ENCODE measurements around the gene NTNG2.

Gene NTNG2

GRCh38 chr9:132211570-132211969 lies 49.7 kb downstream of the NTNG2 start:
- no peak overlapping the region for H3K4me3 ChIP-seq (ENCODE audit: low read length)
- no peak for TF ChIP-seq ZNF274 (IDR thresholded peaks at IDR 0.05; ENCODE audit: low read depth, low read length)

GRCh38 chr9:132214027-132214622 lies 52.3 kb downstream of the NTNG2 start:
- no peak overlapping the region for H3K4me3 ChIP-seq (ENCODE audit: low read length)
- no peak for TF ChIP-seq ZNF274 (IDR thresholded peaks at IDR 0.05; ENCODE audit: low read depth, low read length)

- no peak for TF ChIP-seq ZNF274 (IDR thresholded peaks at IDR 0.05; ENCODE audit: low read depth, low read length)
- no peak overlapping the region for H3K4me3 ChIP-seq (ENCODE audit: low read length)
Measured at GRCh38 chr9:132216861-132217619, 55.2 kb downstream of the NTNG2 start.

GRCh38 chr9:132218208-132218607 lies 56.4 kb downstream of the NTNG2 start:
- no peak for TF ChIP-seq ZNF274 (IDR thresholded peaks at IDR 0.05; ENCODE audit: low read depth, low read length)
- no peak overlapping the region for H3K4me3 ChIP-seq (ENCODE audit: low read length)

GRCh38 chr9:132221941-132222340 lies 60.1 kb downstream of the NTNG2 start:
- no peak for TF ChIP-seq ZNF274 (IDR thresholded peaks at IDR 0.05; ENCODE audit: low read depth, low read length)
- H3K4me3 ChIP-seq (ENCODE audit: low read length), result no peak overlapping the region

GRCh38 chr9:132224645-132225044 lies 62.8 kb downstream of the NTNG2 start:
- no peak for TF ChIP-seq ZNF274 (IDR thresholded peaks at IDR 0.05; ENCODE audit: low read depth, low read length)
- no peak overlapping the region for H3K4me3 ChIP-seq (ENCODE audit: low read length)

- no peak for TF ChIP-seq ZNF274 (IDR thresholded peaks at IDR 0.05; ENCODE audit: low read depth, low read length)
Measured at GRCh38 chr9:132226571-132227430, 64.9 kb downstream of the NTNG2 start.

GRCh38 chr9:132228062-132228461 lies 66.2 kb downstream of the NTNG2 start:
- H3K4me3 ChIP-seq (ENCODE audit: low read length), result no peak overlapping the region
- TF ChIP-seq ZNF274 (IDR thresholded peaks at IDR 0.05; ENCODE audit: low read depth, low read length), result no peak

More at GRCh38 chr9:132226571-132227430, 64.9 kb downstream of the NTNG2 start:
- H3K4me3 ChIP-seq (ENCODE audit: low read length), result no peak overlapping the region

GRCh38 chr9:132230605-132231004 lies 68.7 kb downstream of the NTNG2 start:
- TF ChIP-seq ZNF274 (IDR thresholded peaks at IDR 0.05; ENCODE audit: low read depth, low read length), result no peak
- H3K4me3 ChIP-seq (ENCODE audit: low read length), result no peak overlapping the region

GRCh38 chr9:132231019-132231701 lies 69.3 kb downstream of the NTNG2 start:
- no peak for TF ChIP-seq ZNF274 (IDR thresholded peaks at IDR 0.05; ENCODE audit: low read depth, low read length)

GRCh38 chr9:132232522-132232921 lies 70.7 kb downstream of the NTNG2 start:
- no peak overlapping the region for H3K4me3 ChIP-seq (ENCODE audit: low read length)
- TF ChIP-seq ZNF274 (IDR thresholded peaks at IDR 0.05; ENCODE audit: low read depth, low read length), result no peak

More at GRCh38 chr9:132231019-132231701, 69.3 kb downstream of the NTNG2 start:
- no peak overlapping the region for H3K4me3 ChIP-seq (ENCODE audit: low read length)

GRCh38 chr9:132233138-132233537 lies 71.3 kb downstream of the NTNG2 start:
- H3K4me3 ChIP-seq (ENCODE audit: low read length), result no peak overlapping the region
- no peak for TF ChIP-seq ZNF274 (IDR thresholded peaks at IDR 0.05; ENCODE audit: low read depth, low read length)

- TF ChIP-seq ZNF274 (IDR thresholded peaks at IDR 0.05; ENCODE audit: low read depth, low read length), result no peak
- H3K4me3 ChIP-seq (ENCODE audit: low read length), result no peak overlapping the region
Measured at GRCh38 chr9:132234535-132234934, 72.7 kb downstream of the NTNG2 start.

- TF ChIP-seq ZNF274 (IDR thresholded peaks at IDR 0.05; ENCODE audit: low read depth, low read length), result no peak
Measured at GRCh38 chr9:132235125-132235524, 73.3 kb downstream of the NTNG2 start.

More at GRCh38 chr9:132235125-132235524, 73.3 kb downstream of the NTNG2 start:
- no peak overlapping the region for H3K4me3 ChIP-seq (ENCODE audit: low read length)
